Naive B cell (primary cell): ENCODE data around the gene GPRASP2. TPM values are rescaled to one million over a fixed set of nuclear protein-coding genes. Genes with fewer than 3 reads are reported as not detected.
"Not testable (repeated sequence)": the region's sequence is repeated elsewhere in the genome, so short reads cannot be mapped to it uniquely, and the experiment has no call there.

Source experiments
- ATAC-seq, 2 donors: fragments of 150-1000 bp; cut with Tn5 transposase; 2 replicates each; pipeline ENCODE4 v1.10.0; 2021; ENCODE audit warnings: low read depth in 2 of 2, mild to moderate bottlenecking in 2 of 2, moderate library complexity in 2 of 2
- DNase-seq: peaks from one replicate; pipeline ENCODE4 v3.0.0; 2022
- H3K27ac Mint-ChIP-seq, 6 donors: one replicate each; pipeline ENCODE4 v1.8.0; 2020 to 2022; ENCODE audit warnings: mild to moderate bottlenecking in 6 of 6, mixed read lengths in 6 of 6, moderate library complexity in 5 of 6, inconsistent platforms in 2 of 6
- H3K27me3 Mint-ChIP-seq, 3 donors: one replicate each; pipeline ENCODE4 v1.8.0; 2021 to 2022; ENCODE audit warnings: mixed read lengths in 3 of 3, mild to moderate bottlenecking in 1 of 3
- H3K36me3 Mint-ChIP-seq, 2 donors: one replicate each; pipeline ENCODE4 v1.8.0; 2020 to 2022; ENCODE audit warnings: mixed read lengths in 2 of 2, inconsistent platforms in 1 of 2, mild to moderate bottlenecking in 1 of 2
- H3K4me1 Mint-ChIP-seq, 3 donors: one replicate each; pipeline ENCODE4 v1.8.0; 2020 to 2022; ENCODE audit warnings: mixed read lengths in 3 of 3, inconsistent platforms in 1 of 3, mild to moderate bottlenecking in 1 of 3, moderate library complexity in 1 of 3
- H3K4me3 Mint-ChIP-seq, 8 donors: one replicate each; pipeline ENCODE4 v1.8.0; 2020 to 2022; ENCODE audit warnings: mild to moderate bottlenecking in 8 of 8, mixed read lengths in 8 of 8, moderate library complexity in 8 of 8, inconsistent platforms in 2 of 8
- H3K9me3 Mint-ChIP-seq, 7 donors: one replicate each; pipeline ENCODE4 v1.8.0; 2020 to 2022; ENCODE audit warnings: mixed read lengths in 7 of 7, mild to moderate bottlenecking in 5 of 7, inconsistent platforms in 2 of 7, moderate library complexity in 1 of 7
- polyA plus RNA-seq, 6 donors: library from polyadenylated mRNA; unstranded; fragments of 300-500 nt; fragmentation: Illumina TruSeq; gene quantifications; one replicate each; pipeline ENCODE4 v1.2.3, GENCODE V29; 2021; ENCODE audit warnings: low read depth in 6 of 6

Gene GPRASP2
- polyA plus RNA-seq, 6 donors from 2014 or later: 0.19 to 2.9 (median 0.27) TPM

DNA sequence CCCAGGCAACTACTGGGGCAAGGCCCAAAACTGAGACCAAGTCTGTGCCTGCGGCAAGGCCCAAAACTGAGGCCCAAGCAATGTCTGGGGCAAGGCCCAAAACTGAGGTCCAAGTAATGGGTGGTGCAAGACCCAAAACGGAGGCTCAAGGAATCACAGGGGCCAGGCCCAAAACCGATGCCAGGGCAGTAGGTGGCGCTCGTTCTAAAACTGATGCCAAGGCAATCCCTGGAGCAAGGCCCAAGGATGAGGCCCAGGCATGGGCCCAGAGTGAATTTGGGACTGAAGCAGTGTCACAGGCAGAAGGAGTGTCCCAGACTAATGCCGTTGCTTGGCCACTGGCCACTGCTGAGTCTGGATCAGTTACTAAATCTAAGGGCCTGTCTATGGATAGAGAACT is 2.7 kb downstream of the GPRASP2 start:
- H3K9me3 Mint-ChIP-seq: peaks cover 0 to 9% (median 0%) of the 10 kb centered on the region in 7 donors
- peaks cover 0 to 47% (median 35%) of the 10 kb centered on the region in 3 donors for H3K27me3 Mint-ChIP-seq
- H3K4me3 Mint-ChIP-seq: no peak overlapping the region
- DNase-seq: no peak
- peaks cover 0 to 7% of the 10 kb centered on the region in 2 donors for H3K36me3 Mint-ChIP-seq
- no peak for ATAC-seq
- peaks cover 10 to 12% (median 11%) of the 10 kb centered on the region in 3 donors for H3K4me1 Mint-ChIP-seq
- no peak overlapping the region for H3K27ac Mint-ChIP-seq

- Mint-ChIP-seq H3K36me3 (peaks cover 0 to 7% of the 10 kb centered on the region in 2 donors), H3K9me3 (peaks cover 0 to 6% (median 0%) of the 10 kb centered on the region in 7 donors), H3K27ac (no peak overlapping the region), H3K4me1 (peaks cover 17 to 20% (median 19%) of the 10 kb centered on the region in 3 donors), H3K4me3 (no peak overlapping the region), H3K27me3 (peaks cover 0 to 38% (median 30%) of the 10 kb centered on the region in 3 donors)
- DNase-seq (no peak), ATAC-seq (no peak)
These were observed 3.7 kb downstream of the GPRASP2 start for GRCh38 chrX:102715967-102716366.

DNA sequence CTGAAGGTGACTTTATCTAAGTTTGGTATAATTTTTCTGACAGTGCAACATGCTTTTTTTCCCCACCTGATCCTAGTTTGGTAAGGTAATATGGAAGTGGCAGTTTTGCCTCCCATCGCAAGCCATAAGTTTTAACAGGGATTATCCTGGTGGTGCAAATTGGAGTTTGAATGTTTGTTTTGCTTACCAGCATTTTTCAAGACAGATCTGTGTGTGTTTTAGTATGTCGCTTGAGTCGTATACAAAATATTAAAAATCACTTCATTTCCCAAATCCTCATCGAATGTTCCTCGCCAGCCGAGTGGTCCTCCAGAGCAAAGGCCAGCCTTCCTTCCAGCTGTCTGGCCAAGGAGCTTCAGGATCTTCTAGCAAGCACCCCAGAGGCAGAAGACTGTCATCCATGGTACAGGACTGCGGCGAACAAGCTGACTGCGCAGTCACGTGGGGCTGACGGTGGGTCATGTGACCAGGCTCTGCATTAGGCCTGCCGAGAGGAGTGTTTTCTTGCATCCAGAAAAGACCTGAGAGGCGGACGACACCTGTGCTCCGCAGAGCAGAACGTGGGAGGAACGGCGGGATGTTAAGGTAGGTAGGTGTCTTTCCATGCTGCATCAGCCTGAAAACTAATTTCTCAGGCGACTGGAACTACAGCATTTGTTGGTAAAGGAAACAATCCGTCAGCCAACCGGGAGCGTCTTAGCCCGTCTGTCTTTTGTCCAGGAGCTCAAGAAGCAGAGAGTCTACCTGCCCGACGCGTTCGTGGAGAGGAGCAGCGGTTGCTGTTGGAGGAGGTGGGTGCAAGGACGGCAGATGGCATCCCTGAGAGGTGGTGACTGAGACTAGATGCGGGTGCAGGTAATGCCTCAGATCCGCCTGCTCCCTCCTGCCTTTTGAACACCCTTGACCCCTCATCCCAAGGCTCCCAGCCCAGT is 8.3 kb downstream of the GPRASP2 start, which contains the start of gene GPRASP3:
GPRASP3 (plus strand) TSS at position 507 of the 932 bp plus-strand sequence. CDS start 28,253 bp downstream, outside the sequence.
- H3K27ac Mint-ChIP-seq: peak within 1 kb of the TSS in 4 of 6 donors; percentile 39 to 80 (median 62)
- peak; percentile 92 to 96 for ATAC-seq
- H3K36me3 Mint-ChIP-seq: no peaks in the 10 kb centered on the region
- peaks cover 0 to 3% (median 0%) of the 10 kb centered on the region in 7 donors for H3K9me3 Mint-ChIP-seq
- peak; percentile 32 for DNase-seq
- H3K4me3 Mint-ChIP-seq: peak within 1 kb of the TSS; percentile 79 to 93 (median 86)
- peaks cover 0 to 7% (median 0%) of the 10 kb centered on the region in 3 donors for H3K27me3 Mint-ChIP-seq
- peaks cover 6 to 11% (median 7%) of the 10 kb centered on the region in 3 donors for H3K4me1 Mint-ChIP-seq

GRCh38 chrX:102721169-102721506 is 8.9 kb downstream of the GPRASP2 start:
- H3K9me3 Mint-ChIP-seq, DNase-seq, H3K27me3 Mint-ChIP-seq, ATAC-seq, H3K36me3 Mint-ChIP-seq, H3K27ac Mint-ChIP-seq: not testable (repeated sequence)
- Mint-ChIP-seq H3K4me1 (peaks cover 6 to 11% (median 7%) of the 10 kb centered on the region in 3 donors), H3K4me3 (peak overlapping the region in 7 of 8 donors; percentile 79 to 93 (median 86))

DNA sequence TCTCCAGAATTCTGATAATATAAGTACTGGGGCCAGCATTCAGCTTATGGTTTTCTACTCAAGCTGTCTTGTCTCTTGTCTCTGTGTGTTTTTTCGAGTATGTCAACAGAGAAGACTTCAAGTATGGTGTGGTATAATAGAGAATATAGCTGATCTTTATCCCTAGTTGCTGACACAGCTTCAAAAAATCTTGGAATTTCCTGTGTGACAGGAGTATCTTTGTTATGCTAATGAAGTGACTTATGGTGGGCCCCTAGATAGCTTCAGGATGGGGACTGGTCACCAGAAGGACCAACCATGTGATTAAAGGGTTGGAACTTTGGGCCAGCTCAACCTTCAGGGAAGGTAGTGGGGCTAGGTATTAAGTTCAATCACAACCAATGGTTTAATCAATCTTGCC is 11.2 kb downstream of the GPRASP2 start:
- Mint-ChIP-seq H3K27ac (no peak overlapping the region), H3K36me3 (no peaks in the 10 kb centered on the region), H3K4me1 (peaks cover 6 to 11% (median 7%) of the 10 kb centered on the region in 3 donors), H3K4me3 (no peak overlapping the region), H3K27me3 (peaks cover 0 to 7% (median 0%) of the 10 kb centered on the region in 3 donors), H3K9me3 (no peaks in the 10 kb centered on the region)
- DNase-seq: no peak
- no peak for ATAC-seq

DNA sequence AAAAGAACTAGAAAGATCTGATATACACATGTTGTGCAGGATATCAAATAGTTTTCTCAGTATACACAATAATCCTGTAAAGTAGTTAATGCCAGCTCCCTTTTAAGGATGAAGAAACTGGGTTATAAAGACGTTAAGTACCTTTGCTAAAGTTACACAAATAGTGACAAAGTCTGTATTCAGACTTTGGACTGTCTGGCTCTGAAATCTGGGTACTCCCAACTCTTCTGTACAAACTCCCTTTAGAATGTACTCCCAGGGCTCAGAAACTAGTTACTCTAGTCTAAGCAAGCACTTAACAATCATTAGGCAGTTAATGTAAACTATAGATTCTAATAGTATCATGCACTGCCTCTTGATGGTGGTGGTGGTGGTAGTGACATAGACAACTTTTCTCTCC is 15.5 kb downstream of the GPRASP2 start:
- H3K27me3 Mint-ChIP-seq: peaks cover 0 to 7% (median 0%) of the 10 kb centered on the region in 3 donors
- no peak overlapping the region for H3K27ac Mint-ChIP-seq
- ATAC-seq (no peak), DNase-seq (no peak)
- H3K4me1 Mint-ChIP-seq: no peaks in the 10 kb centered on the region
- H3K4me3 Mint-ChIP-seq: no peak overlapping the region
- H3K36me3 Mint-ChIP-seq: no peaks in the 10 kb centered on the region
- H3K9me3 Mint-ChIP-seq: no peaks in the 10 kb centered on the region

- ATAC-seq (no peak), DNase-seq (no peak)
- H3K27ac Mint-ChIP-seq: no peak overlapping the region
- H3K9me3 Mint-ChIP-seq: no peaks in the 10 kb centered on the region
- H3K27me3 Mint-ChIP-seq: peaks cover 0 to 7% (median 0%) of the 10 kb centered on the region in 3 donors
- H3K36me3 Mint-ChIP-seq: no peaks in the 10 kb centered on the region
- no peaks in the 10 kb centered on the region for H3K4me1 Mint-ChIP-seq
- H3K4me3 Mint-ChIP-seq: no peak overlapping the region
These were observed 16.4 kb downstream of the GPRASP2 start for GRCh38 chrX:102728646-102729045.

GRCh38 chrX:102739657-102740056 is 27.4 kb downstream of the GPRASP2 start:
- Mint-ChIP-seq H3K27me3 (peaks cover 0 to 4% (median 0%) of the 10 kb centered on the region in 3 donors), H3K9me3 (peaks cover 0 to 4% (median 0%) of the 10 kb centered on the region in 7 donors), H3K4me3 (no peak overlapping the region), H3K4me1 (no peaks in the 10 kb centered on the region), H3K36me3 (no peaks in the 10 kb centered on the region), H3K27ac (no peak overlapping the region)
- ATAC-seq (no peak), DNase-seq (no peak)

DNA sequence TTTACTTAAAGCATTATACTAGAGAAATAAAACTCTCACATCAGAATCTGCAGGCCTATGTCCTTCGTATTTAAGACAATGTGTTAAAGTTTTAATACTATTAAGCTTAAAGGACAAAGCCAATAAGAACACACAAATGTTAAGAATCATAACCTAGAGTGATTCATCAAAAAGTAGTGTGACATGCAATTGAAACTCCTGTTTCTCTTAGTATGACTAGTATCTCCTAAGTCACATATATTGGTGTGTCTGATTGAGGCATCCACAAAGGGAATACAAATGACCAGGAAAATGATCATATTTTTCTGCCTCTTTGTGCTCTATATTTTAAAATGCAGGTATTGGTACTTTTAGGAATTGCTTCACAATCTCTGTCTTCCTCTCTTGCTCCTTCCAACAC is 32.1 kb downstream of the GPRASP2 start:
- Mint-ChIP-seq H3K36me3 (no peaks in the 10 kb centered on the region), H3K4me3 (peak overlapping the region in 2 of 8 donors; percentile 9 to 69), H3K4me1 (peaks cover 0 to 3% (median 0%) of the 10 kb centered on the region in 3 donors), H3K27me3 (peaks cover 0 to 23% (median 0%) of the 10 kb centered on the region in 3 donors), H3K27ac (no peak overlapping the region), H3K9me3 (peaks cover 0 to 4% (median 0%) of the 10 kb centered on the region in 7 donors)
- DNase-seq (no peak), ATAC-seq (no peak)

DNA sequence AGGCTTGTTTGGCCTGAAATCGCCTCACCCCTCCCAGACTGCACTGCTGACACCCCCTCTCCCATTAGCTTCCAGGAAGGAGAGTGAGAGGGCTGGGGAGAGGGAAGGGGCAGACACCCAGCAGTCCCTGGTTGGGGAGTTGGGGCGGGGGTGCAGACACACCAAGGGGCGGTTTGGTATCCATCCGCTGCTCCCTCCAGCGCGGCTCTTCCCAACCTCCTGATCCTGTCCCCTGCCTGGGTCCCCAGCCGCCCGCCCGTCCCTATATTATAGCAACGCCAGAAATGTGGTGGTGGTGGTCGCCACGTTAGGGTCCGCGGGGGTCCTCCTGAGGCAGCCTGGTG is 33.2 kb downstream of the GPRASP2 start:
- DNase-seq: no peak
- Mint-ChIP-seq H3K9me3 (no peaks in the 10 kb centered on the region), H3K36me3 (no peaks in the 10 kb centered on the region), H3K4me3 (peak overlapping the region; percentile 48 to 89 (median 83)), H3K27me3 (peaks cover 0 to 23% (median 0%) of the 10 kb centered on the region in 3 donors), H3K4me1 (peaks cover 0 to 3% (median 0%) of the 10 kb centered on the region in 3 donors), H3K27ac (no peak overlapping the region)
- no peak for ATAC-seq

DNA sequence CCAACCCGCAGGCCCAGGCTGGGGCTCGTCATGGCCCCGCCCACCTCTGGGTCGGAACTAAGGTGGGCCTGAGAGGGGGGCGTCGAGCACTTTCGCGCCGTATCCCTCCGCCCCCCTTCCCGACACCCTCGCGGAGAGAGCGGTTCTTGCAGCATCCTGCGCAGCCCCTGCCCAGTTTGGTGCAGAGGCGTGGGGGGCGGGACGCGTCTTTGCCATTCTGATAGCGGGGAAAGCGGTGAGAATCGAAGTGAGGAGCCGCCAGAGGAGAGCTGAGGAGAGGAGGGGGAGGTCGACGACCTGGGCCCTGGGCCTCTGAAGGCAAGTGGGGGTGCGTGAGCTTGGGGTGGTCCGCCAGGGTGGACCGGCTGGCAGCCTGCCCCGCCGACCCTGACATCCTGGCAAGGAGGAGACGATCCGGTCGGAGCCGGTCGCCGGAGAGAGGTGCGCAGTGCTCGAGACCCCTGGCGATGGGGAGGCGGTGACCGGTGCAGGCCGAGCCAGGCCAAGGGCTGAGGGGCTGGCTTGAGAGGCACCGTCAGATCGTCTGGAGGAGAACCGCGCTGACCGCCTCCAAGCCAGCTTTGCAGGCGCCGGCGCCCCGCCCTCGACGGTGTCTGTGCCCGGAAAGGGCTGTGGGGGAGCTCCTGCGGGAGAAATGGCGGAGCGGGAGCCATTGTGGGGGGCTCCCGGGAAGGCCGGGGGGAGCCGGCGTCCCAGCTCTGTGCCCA is 33.8 kb downstream of the GPRASP2 start:
- H3K4me3 Mint-ChIP-seq: peak overlapping the region; percentile 82 to 90 (median 85)
- peaks cover 0 to 3% (median 0%) of the 10 kb centered on the region in 3 donors for H3K4me1 Mint-ChIP-seq
- DNase-seq (no peak), ATAC-seq (peak; percentile 34 to 41)
- peaks cover 0 to 23% (median 0%) of the 10 kb centered on the region in 3 donors for H3K27me3 Mint-ChIP-seq
- H3K9me3 Mint-ChIP-seq: no peaks in the 10 kb centered on the region
- H3K27ac Mint-ChIP-seq: peak overlapping the region in 1 of 6 donors; percentile 87
- H3K36me3 Mint-ChIP-seq: no peaks in the 10 kb centered on the region

- H3K27ac Mint-ChIP-seq: peak overlapping the region in 1 of 6 donors; percentile 32
- peaks cover 0 to 2% (median 0%) of the 10 kb centered on the region in 7 donors for H3K9me3 Mint-ChIP-seq
- no peak overlapping the region for H3K4me3 Mint-ChIP-seq
These were observed 53.0 kb downstream of the GPRASP2 start for GRCh38 chrX:102765217-102765616.

DNA sequence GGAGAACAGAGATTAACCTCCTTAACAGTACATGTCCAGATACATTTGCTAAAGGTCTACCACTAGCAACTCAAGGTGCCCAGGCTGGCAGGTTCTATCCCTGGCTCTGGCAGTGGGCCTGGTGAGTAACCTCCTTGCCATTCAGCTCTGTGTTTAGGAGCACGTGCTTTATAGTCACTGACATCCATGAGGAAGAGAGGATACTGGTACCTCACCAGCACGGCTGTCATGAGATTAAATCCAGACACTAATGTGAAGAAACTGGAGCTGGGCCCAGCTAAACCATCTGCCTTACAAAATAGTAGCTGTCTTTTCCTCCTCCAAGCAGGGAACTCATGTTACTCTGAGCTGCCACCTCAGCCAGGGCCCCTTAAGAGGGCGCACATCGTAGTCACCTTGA is 53.6 kb downstream of the GPRASP2 start:
- Mint-ChIP-seq H3K9me3 (peaks cover 0 to 2% (median 0%) of the 10 kb centered on the region in 7 donors), H3K27ac (no peak overlapping the region), H3K4me1 (peaks cover 8 to 15% (median 11%) of the 10 kb centered on the region in 3 donors), H3K4me3 (peak overlapping the region in 1 of 8 donors; percentile 41), H3K27me3 (no peaks in the 10 kb centered on the region), H3K36me3 (no peaks in the 10 kb centered on the region)
- no peak for DNase-seq
- ATAC-seq: no peak

More at GRCh38 chrX:102765217-102765616, 53.0 kb downstream of the GPRASP2 start:
- DNase-seq (no peak), ATAC-seq (no peak)
- no peaks in the 10 kb centered on the region for H3K36me3 Mint-ChIP-seq
- H3K4me1 Mint-ChIP-seq: peaks cover 8 to 14% (median 10%) of the 10 kb centered on the region in 3 donors
- no peaks in the 10 kb centered on the region for H3K27me3 Mint-ChIP-seq
